A673 (cell line): ENCODE measurements around the gene FJX1. TPM values are rescaled to one million over a fixed set of nuclear protein-coding genes. Genes with fewer than 3 reads are reported as not detected.

ENCODE experiments used
- BruUV-seq: library from RNA; stranded (reverse); fragments of 400-500 nt; replicated peaks from 2 replicates; lab custom pipeline; 2021; lab: Mats Ljungman, UMichigan
- CTCF ChIA-PET: fragments of 300-600 bp; sonication (Branson Sonifier 250); formaldehyde crosslinking; loops from one replicate; lab custom pipeline; 2022; ENCODE audit warnings: antibody characterized with exemption; lab: Charles Lee
- POLR2A ChIA-PET: fragments of 300-600 bp; sonication (Branson Sonifier 250); formaldehyde crosslinking; loops from one replicate; lab custom pipeline; 2022; ENCODE audit warnings: antibody characterized with exemption; ENCODE audit not compliant: low non-redundant PET; lab: Charles Lee
- DNase-seq: peaks from one replicate; pipeline ENCODE4 v3.0.0-alpha.2; 2015; ENCODE audit warnings: low spot score
- H3K27ac ChIP-seq: fragments of 200-600 bp; sonication (generic); 2 replicates; pipeline ENCODE4 v1.5.1; 2016; ENCODE audit warnings: mixed run types, low read depth, mild to moderate bottlenecking, mixed read lengths, antibody characterized with exemption, low read length; ENCODE audit not compliant: poor library complexity, severe bottlenecking
- H3K27me3 ChIP-seq: fragments of 200-600 bp; sonication (generic); replicated peaks from 2 replicates; pipeline ENCODE4 v1.6.1; 2017; ENCODE audit warnings: mixed run types, low read depth, mild to moderate bottlenecking, mixed read lengths, antibody characterized with exemption, low read length; ENCODE audit not compliant: insufficient read depth, poor library complexity
- H3K36me3 ChIP-seq: fragments of 200-600 bp; sonication (generic); 2 replicates; pipeline ENCODE4 v1.6.1; 2016; ENCODE audit warnings: mixed run types, mild to moderate bottlenecking, mixed read lengths, antibody characterized with exemption, low read length; ENCODE audit not compliant: insufficient read depth, poor library complexity, severe bottlenecking
- H3K4me1 ChIP-seq: fragments of 200-600 bp; sonication (generic); 2 replicates; pipeline ENCODE4 v1.6.1; 2017; ENCODE audit warnings: mixed run types, mild to moderate bottlenecking, mixed read lengths, antibody characterized with exemption, low read length; ENCODE audit not compliant: insufficient read depth, poor library complexity, severe bottlenecking
- H3K4me3 ChIP-seq: fragments of 200-600 bp; sonication (generic); 2 replicates; pipeline ENCODE4 v1.5.1; 2016; ENCODE audit warnings: low read depth, mixed run types, mild to moderate bottlenecking, mixed read lengths, low read length; ENCODE audit not compliant: poor library complexity, severe bottlenecking
- H3K9me3 ChIP-seq: fragments of 200-600 bp; sonication (generic); 2 replicates; pipeline ENCODE4 v1.6.1; 2016; ENCODE audit warnings: mixed run types, low read depth, mild to moderate bottlenecking, mixed read lengths, antibody characterized with exemption, low read length; ENCODE audit not compliant: poor library complexity, severe bottlenecking
- EZH2 ChIP-seq: fragments of 200-600 bp; sonication (generic); IDR thresholded peaks from 2 replicates; pipeline ENCODE4 v1.6.1; 2017; ENCODE audit warnings: borderline replicate concordance, low read depth, mild to moderate bottlenecking, mixed read lengths, antibody characterized with exemption, low read length; ENCODE audit not compliant: poor library complexity, severe bottlenecking
- intact Hi-C: fragments of 100-400 bp; cut with micrococcal nuclease; formaldehyde crosslinking; loops from one replicate; pipeline ENCODE4 v1.10.0; 2022; ENCODE audit not compliant: unreplicated experiment
- total RNA-seq: library from RNA; stranded (reverse); gene quantifications from 2 replicates; pipeline ENCODE4 v1.2.3, GENCODE V29; 2021
- TF ChIP-seq, protein P1 (sequence below): fragments of 300-800, 200-600 bp; sonication (generic); conservative IDR thresholded peaks from 2 replicates; pipeline ENCODE4 v1.5.1; 2017; ENCODE audit warnings: low read depth, mild to moderate bottlenecking, antibody characterized with exemption, low read length, moderate library complexity, mixed read lengths

Gene FJX1
- total RNA-seq, 1 experiment from 2014 or later, result 50.1 TPM

DNA sequence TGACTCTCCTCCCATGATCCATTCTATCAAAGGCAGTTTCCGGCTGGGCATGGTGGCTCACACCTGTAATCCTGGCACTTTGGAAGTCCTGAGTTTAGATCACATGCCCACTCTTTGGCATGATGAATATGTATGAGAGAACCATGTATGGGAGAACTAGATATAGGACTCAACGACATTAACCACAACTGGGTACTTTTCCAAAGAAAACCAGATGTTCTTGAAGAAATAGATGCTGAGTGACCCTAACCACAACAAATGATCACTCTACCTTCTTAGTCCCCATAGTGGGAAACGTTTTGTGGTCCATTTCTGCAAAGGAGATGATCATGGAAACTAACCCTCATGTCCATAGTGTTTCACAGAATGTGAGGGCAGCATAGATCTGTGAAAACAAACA, 13.6 kb downstream of the FJX1 start:
- Histone ChIP-seq H3K4me3 (no peak overlapping the region), H3K9me3 (no peaks in the 10 kb centered on the region), H3K36me3 (no peaks in the 10 kb centered on the region), H3K27me3 (no peaks in the 10 kb centered on the region), H3K27ac (no peak overlapping the region), H3K4me1 (peaks cover 32% of the 10 kb centered on the region)
- no peak for DNase-seq
- no TSS peak for BruUV-seq
- POLR2A ChIA-PET, result no interaction called here
- intact Hi-C loops, result no loop called here
- TF ChIP-seq EZH2, result no peak
- TF ChIP-seq, protein P1, sequence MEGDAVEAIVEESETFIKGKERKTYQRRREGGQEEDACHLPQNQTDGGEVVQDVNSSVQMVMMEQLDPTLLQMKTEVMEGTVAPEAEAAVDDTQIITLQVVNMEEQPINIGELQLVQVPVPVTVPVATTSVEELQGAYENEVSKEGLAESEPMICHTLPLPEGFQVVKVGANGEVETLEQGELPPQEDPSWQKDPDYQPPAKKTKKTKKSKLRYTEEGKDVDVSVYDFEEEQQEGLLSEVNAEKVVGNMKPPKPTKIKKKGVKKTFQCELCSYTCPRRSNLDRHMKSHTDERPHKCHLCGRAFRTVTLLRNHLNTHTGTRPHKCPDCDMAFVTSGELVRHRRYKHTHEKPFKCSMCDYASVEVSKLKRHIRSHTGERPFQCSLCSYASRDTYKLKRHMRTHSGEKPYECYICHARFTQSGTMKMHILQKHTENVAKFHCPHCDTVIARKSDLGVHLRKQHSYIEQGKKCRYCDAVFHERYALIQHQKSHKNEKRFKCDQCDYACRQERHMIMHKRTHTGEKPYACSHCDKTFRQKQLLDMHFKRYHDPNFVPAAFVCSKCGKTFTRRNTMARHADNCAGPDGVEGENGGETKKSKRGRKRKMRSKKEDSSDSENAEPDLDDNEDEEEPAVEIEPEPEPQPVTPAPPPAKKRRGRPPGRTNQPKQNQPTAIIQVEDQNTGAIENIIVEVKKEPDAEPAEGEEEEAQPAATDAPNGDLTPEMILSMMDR, result no peak
- CTCF ChIA-PET, result no interaction called here

DNA sequence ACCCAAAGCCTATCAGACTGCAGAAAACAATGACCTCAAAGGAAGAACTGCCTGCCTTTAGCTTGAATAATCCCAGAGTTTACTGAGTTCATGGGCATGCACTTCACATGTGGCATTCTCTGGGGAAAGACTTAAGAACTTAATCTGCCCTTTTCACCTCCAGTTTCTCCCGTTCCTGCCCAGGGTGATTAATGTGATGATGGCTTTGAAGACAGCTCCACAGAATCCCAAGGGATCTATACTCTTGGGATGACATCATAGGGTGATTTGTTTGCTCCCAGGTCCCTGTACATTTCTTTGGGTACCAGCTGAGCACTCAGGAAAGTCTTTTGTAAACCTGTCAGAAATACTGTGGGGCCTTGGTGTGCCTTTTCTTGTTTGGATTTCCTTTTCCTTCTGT, 14.0 kb downstream of the FJX1 start:
- no peak for TF ChIP-seq EZH2
- TF ChIP-seq, protein P1, result no peak
- Histone ChIP-seq H3K27me3 (no peaks in the 10 kb centered on the region), H3K27ac (no peak overlapping the region), H3K4me3 (no peak overlapping the region), H3K9me3 (no peaks in the 10 kb centered on the region), H3K4me1 (peaks cover 32% of the 10 kb centered on the region), H3K36me3 (no peaks in the 10 kb centered on the region)
- intact Hi-C loops, result no loop called here
- peak; percentile 84 for DNase-seq
- ChIA-PET POLR2A (no interaction called here), CTCF (no interaction called here)
- no TSS peak for BruUV-seq

DNA sequence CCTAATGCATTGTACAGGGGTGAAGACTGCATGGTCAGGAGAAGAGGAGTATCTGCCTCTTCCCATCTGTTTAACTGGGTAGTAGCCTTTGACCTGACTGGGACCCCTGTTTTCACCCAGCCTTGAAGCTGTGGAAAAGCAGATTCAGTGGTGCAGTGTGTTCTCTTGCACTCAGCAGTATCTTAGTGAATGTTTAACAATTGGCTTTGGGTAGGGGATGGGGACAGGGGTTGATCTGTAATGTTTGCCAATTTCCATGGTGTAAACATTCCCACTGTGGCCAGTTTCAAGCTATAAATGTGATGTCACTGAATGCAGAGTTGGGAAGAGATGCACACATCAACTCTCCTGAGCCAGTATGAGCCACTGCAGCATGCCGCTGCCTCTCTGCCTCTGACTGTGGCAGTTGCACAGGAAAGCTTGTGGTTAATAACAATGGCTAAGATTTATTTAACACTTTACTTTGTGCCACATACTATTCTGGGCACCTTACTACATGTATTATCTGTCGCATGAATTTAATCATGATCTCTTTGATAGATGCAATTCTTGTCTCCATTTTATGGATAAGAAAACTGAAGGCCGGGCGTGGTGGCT, 15.7 kb downstream of the FJX1 start:
- H3K9me3 ChIP-seq, result no peaks in the 10 kb centered on the region
- TF ChIP-seq EZH2, result no peak
- TF ChIP-seq, protein P1, result no peak
- H3K27me3 ChIP-seq, result no peaks in the 10 kb centered on the region
- no TSS peak for BruUV-seq
- H3K27ac ChIP-seq, result no peak overlapping the region
- DNase-seq, result no peak
- H3K36me3 ChIP-seq, result no peaks in the 10 kb centered on the region
- intact Hi-C loops, result no loop called here
- ChIA-PET CTCF (no interaction called here), POLR2A (interaction anchor here (0.8 kb wide), 1 partner anchor 25 kb away, joined by 3 read pairs; no protein-coding TSS in a partner anchor)
- H3K4me3 ChIP-seq, result no peak overlapping the region
- H3K4me1 ChIP-seq, result peaks cover 27% of the 10 kb centered on the region
